NCI-H226 (cell line): Measurements from ENCODE around the gene SUMO2.
"Not testable (repeated sequence)": the region's sequence is repeated elsewhere in the genome, so short reads cannot be mapped to it uniquely, and the experiment has no call there.

ENCODE experiments used
- DNase-seq: peaks from one replicate; pipeline ENCODE4 v3.0.0-alpha.2; 2015

Gene SUMO2

DNA sequence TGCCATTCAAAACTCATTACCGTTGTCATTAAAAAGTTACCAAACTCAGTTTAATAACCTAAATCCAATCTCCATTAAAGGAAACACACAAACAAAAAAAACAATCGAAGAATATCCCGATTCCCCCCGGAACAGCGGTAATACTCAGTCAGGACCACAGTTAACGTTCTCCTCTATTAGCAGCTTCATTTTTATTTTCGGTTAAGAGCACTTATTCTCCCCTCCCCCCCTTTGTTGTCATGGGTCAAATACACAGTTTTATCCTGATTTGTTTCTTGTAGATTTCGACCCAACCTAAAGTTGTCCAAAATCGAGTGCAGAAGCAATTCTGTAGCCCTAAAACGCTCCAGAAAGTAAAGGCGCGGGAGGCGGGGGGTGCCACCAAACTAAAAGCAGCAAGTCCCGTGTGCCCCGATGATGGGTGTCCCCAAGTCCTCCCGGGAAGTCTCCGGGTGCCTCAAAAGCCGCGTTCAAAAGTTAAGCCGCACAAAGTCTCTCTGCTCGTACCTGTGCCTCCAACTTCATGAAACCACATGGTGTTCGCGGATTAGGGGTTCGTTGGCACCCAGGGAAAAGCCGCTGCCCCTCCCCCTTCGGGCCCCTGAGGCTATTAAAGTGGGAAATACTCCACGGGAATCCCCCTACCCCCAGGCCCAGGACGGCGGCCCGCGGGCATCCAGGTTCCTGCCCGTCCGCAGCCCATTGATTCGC, 996 bp downstream of the SUMO2 start:
- DNase-seq: no peak

DNA sequence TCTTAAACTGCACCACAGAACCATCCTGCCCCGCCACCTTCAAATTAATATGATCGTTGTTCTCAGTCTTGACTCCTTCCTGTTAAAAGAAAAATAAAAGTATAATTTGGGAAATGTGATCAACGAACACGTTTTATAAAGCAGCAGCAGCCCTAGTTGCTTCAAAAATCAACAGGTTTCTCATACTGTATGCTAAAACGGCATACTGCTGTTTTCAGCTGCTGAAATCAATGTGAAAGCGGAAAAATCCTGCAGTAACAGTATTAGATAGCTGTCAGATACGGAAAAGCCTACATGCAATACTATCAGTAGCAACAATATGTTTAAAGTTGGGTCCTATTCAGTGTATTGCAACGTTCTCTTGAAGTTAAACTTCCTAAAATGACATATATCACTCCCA, 1.6 kb downstream of the SUMO2 start:
- DNase-seq: no peak

DNA sequence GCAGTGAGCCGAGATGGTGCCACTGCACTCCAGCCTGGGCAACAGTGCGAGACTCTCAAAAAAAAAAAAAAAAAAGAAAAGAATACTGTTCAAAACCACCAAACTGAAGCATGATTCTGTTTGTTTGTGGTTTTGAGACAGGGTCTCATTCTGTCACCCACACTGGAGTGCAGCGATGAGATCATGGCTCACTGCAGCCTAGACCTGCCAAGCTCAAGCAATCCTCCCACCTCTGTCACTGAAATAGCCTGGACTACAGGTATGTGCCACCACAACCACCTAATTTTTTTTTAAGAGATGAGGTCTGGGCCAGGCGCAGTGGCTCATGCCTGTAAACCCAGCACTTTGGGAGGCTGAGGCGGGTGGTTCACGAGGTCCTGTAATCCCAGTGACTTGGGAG, 4.3 kb downstream of the SUMO2 start:
- no peak for DNase-seq

DNA sequence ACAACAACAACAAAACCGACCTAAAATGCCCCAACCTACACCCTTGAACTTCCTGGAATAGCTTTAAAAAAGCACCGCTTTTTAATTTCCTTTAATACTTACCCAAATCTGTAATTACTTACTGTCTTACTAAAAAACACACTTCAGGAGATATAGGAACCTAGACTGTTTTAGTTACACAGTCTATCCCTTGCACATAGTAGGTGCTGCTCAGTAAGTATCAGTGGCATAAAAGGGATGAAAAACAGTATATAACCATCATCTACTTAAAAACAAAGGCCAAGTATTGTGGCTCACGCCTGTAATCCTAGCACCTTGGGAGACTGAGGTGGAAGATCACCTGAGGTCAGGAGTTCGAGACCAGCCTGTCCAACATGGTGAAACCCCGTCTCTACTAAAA, 6.1 kb downstream of the SUMO2 start:
- no peak for DNase-seq

DNA sequence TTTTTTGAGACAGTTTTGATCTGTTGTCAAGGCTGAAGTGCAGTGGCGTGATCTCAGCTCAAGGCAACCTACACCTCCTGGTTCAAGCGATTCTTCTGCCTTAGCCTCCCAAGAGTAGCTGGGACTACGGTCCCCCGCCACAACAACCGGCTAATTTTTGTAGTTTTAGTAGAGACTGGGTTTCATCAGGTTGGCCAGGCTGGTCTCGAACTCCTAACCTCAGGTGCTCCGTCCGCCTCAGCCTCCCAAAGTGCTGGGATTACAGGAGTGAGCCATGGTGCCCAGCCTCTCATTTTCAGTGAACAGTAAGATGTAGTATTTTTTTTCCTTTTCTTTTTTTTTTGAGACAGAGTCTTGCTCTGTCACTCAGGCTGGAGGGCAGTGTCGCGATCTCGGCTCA, 7.8 kb downstream of the SUMO2 start:
- no peak for DNase-seq

DNA sequence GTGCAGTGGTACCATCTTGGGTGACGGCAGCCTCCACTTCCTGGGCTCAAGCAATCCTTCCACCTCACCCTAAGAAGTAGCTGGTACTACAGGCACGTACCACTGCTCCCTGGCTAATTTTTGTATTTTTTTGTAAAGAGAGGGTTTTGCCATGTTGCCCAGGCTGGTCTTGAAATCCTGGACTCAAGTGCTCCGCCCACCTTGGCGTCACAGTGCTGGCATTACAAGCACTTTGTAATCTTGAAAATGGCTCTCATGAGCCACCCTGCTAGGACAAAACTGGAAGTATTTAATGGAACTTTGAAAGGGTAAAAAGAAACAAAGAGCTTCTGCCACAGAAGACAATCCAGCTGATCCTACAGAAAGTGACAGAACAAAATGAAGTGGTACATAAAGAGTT, 9.2 kb downstream of the SUMO2 start:
- DNase-seq: no peak

DNA sequence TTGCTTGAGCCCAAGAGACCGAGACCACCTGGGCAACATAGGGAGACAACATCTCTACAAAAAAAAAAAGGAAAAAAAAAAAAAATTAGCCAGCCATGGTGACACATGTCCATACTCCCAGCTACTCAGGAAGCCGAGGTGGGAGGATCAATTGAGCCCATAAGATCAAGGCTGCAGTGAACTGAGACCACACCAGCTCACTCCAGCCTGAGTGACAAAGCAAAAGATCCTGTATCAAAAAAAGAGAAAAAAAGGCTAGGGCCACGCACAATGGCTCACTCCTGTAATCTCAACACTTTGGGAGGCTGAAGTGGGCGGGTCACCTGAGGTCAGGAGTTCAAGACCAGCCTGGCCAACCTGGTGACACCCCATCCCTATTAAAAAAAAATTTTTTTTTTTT, 13.8 kb downstream of the SUMO2 start:
- DNase-seq: no peak

DNA sequence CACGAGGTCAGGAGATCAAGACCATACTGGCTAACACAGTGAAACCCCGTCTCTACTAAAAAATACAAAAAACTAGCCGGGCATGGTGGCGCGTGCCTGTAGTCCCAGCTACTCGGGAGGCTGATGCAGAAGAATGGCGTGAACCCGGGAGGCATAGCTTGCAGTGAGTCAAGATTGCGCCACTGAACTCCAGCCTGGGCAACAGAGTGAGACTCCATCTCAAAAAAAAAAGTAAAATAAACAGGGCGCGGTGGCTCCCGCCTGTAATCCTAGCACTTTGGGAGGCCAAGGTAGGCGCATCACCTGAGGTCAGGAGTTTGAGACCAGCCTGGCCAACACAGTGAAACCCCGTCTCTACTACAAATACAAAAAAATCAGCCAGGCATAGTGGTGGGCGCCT, 18.2 kb downstream of the SUMO2 start:
- not testable (repeated sequence) for DNase-seq

DNA sequence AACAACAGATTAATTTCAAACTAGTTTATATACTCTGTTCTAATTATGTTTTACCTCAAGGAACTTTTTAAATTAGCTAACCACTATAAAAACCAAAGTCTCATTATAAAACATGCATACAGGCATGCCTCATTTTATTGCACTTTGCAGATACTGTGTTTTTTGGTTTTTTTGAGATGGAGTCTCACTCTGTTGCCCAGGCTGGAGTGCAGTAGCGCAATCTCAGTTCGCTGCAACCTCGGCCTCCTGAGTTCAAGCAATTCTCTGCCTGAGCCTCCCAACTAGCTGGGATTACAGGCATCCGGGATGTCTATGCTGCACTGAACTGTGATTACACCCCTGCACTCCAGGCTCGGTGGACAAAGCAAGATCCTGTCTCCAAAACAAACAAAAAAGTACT, 19.7 kb downstream of the SUMO2 start:
- no peak for DNase-seq

DNA sequence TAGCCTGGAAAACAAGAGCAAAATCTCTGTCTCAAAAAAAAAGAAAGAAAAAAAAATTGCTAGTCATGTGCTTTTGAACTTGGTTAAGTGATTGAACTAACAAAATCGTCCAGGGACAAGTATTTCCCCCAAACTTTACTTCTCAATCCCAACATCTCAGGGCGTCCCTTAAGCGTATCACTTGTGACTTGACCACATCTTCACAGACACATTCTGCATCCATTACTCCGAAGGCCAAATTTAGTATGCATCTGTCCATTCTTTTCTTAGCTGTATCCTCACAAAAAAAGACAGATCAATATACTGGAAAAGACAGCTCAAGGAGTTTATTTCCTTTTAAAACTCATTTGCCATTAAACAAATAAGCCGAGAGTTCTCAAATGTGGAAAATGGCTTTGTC, 22.5 kb downstream of the SUMO2 start:
- no peak for DNase-seq

DNA sequence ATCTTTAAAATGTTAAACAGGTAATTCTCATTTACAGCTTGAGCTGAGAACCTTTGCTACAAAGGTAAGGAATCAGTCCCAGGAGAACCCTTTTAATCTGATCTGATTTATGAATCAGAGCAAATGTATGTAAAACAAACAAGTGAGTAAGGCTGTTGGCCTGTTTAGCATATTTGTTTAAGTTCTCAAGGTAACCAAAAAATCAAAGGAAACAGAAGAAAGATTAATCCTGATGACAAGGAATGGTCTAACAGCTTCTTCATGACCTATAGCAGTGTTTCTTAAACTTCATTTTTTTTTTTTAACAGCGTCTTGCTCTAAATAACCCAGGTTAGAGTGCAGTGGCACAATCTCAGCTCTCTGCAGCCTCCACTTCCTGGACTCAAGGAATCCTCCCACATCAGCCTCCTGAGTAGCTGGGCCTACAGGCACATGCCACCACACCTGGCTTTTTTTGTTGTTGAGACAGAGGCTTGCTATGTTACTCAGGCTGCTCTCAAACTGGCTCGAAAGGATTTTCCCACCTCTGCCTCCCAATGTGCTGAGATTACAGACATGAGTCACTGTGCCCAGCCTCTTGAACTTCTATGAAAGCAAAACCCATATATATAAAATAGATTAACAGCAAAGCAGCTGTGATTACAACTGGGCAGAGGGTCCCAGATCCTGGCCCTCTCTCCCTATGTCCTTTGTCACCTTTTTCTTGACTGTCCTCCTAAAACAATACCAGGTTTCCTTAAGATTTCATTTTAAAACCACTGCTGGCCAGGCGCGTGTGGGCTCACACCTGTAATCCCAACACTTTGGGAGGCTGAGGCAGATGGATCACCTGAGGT, 23.3 kb downstream of the SUMO2 start:
- DNase-seq: peak; percentile 86

DNA sequence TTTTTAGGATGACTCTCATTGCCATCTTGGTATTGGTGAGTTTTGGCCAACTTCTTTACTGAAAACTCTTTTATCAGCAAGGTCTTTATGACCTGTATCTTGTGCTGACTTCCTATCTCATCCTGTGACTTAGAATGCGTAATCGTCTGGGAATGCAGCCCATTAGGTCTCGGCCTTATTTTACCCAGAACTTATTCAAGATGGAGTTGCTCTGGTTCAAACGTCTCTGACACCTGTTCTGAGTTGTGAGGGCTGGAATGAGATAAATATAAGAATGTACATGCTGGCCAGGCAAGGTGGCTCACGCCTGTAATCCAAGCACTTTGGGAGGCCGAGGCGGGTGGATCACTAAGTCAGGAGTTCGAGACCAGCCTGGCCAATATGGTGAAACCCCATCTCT, 24.3 kb downstream of the SUMO2 start:
- DNase-seq: not testable (repeated sequence)

DNA sequence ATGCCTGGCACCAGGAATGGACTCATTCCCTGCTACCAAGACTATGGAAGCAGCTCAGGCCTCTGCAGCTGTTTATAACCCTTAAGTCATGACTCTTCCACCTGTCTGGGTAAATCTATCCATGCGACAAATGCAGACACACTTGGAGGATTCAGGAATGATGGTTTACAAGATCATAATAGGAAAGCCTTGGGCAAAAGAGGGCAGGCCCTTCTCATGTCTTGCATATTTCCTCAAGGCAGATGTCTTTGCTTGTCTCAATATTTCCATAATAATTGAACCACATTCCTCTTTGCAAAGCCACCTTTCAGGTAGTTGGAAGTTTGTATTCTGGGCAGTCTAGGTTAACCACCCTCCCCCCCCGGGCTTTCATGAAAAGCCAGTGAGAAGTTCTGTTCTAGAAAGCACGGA, 27.6 kb downstream of the SUMO2 start:
- no peak for DNase-seq

DNA sequence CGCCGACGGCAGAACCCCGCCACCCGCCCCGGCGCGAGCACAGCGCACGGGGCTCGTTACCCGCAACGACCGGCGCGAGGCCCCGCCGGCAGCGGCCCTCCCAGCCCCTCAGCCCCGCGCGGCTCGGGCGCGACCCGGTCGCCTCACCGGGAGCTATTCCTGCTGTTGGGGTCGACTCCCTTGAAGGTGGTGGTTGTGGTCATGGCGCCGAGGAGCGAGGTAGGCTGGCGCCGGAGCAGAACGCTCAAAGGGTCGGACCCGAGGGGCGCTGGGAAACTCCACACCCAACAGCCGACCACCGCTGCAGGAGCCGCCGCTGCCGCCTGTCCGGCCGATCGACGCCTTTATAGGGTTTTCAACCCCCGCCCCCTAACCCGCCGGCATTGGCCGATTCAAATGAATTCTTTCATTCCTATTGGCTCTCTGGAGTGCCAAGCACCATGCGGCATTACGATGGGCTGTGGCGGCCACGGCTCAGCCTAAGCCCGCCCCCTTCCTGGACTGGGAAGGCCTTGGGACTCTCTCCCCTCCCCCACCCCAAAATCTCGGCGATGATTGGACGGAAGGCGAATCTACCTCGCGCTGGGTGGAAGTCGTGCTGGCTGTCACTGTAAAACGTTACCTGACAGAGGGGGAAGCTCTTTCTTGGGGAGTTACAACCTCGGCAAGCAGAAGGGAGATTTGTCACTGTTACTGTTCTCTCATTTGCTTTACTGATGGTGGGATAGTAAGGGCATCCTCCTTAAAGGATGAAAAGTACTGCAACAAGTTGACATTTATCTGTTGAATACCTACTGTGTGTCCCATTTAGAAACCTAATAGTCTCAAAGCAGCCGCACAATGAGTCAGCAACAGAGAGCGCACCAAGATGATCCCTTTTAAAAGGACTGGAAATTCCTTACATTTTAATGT, 28.3 kb downstream of the SUMO2 start, which contains the start of gene JPT1:
Gene JPT1 (minus strand): TSS at position 318 of the 912 bp plus-strand sequence. CDS start 115 bp downstream, at position 203.
- peak; percentile 98 for DNase-seq

DNA sequence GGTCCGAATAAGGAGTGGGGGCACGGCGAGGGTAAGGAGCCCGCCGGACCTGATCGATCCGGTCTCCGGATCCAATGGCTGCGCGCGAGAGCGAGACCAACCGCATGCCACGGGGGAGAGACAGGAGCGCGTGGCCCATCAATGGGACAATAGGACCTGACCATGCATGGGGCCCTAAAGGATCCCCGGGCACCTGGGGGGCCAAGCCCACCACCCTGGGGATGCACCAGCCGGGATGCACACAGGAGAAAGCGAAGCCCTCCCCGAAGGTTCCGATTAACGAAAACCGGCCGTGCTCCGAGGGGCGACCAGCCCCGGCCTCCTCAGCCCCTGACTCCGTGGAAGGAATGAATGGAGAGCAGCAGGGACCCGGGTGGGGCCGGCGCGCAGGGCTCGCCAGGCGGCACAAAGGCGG, 29.0 kb downstream of the SUMO2 start:
- no peak for DNase-seq

DNA sequence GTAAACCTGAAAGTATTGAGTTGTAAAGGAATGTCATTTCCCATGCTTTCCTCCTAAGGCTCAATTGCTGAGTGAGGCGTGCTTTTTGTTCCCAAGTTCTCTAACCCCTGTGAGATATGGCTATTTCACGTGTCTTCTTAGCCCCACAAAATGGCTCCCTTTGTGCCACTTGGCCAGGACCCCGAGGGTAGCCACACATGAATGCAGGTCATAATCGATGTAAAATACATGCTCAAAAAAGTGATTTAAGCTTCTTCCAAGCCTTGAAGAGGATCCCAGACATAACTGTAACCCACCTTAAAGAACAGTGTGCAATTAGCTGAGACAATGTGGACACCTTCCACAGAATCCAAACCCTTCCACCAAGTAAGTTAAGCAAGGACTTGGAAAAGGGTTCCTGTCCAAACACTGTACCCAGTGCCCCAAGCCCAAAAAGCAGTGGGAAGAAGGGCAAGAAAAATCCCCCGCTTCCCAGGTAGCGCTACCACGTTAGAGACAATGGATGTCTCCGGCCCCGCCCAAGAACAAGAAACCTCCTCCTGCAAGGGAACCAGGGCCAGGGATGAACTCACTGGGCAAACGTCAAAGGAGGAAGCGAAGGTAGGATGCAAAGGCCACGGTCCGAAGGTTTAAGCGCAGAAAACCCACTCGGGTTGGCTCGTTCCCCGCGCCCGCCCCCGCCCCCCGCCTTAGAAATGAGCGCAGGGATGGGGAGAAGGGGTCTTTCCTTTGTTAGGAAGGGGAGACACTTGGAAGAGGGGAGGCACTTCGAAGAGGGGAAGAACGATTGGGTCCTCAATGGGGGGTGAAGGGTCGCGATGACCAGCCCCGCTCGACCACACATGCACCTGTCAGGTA, 29.6 kb downstream of the SUMO2 start:
- peak; percentile 29 for DNase-seq

DNA sequence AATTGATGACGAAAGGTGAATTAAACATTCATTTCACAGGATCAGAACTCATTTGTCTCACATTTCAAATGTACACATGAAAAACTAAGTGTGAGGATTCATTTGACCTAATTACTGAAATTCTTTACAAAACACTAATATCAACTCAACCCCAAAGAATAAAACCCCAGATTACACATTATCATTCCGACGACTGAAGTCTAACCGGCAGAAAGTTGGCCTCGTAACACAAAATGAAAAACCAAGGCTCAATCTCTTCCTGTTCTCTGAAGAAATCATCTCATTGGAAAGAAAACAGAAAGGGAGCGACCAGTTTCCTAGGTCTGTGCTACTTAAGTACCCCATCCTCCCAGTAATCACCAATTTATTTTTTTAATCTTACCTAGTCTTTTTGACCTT, 30.2 kb downstream of the SUMO2 start:
- DNase-seq: no peak

DNA sequence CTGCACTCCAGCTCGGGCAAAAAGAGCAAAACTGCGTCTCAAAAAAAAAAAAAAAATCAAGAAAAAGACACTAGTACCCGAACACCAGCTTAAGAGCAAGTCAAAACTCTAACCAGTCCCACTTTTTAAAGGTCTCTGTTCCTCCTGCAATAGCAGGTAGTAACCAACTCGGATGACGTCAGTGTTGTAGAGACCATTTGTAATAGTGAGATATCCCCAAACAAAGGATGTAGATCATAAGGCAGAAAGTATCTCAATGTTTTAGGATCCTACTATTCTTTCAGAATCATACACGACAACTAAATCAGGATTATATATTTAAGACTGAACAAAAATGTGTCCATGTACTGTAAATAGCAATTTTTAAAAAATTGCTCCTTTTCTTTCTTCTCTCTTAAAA, 30.8 kb downstream of the SUMO2 start:
- DNase-seq: no peak

DNA sequence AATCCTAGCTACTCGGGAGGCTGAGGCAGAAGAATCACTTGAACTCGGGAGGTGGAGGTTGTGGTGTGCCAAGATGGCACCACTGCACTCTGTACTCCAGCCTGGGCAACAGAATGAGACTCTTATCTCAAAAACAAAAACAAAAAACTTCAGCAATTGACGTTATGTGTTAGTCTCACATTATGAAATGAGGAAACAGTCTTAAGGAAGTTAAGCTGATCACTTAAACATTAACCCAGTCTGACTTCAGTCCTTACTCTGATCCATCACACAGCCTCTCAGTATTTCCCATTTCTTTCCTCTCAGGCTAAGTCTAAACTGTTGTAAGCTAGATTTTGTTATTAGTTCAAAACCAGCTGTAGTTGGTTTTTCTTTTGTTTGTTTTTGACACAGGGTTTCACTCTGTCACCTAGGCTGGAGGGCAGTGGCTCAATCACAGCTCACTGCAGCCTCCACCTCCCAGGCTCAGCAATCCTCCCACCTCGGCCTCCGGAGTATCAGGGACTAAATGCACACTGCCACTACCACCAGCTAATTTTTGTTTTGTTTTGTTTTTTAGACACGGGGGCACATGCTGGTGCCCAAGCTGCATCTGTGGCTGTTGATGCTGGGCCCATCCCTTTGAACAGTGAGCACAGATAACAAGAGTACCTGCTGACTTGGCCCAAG, 34.7 kb downstream of the SUMO2 start:
- no peak for DNase-seq

DNA sequence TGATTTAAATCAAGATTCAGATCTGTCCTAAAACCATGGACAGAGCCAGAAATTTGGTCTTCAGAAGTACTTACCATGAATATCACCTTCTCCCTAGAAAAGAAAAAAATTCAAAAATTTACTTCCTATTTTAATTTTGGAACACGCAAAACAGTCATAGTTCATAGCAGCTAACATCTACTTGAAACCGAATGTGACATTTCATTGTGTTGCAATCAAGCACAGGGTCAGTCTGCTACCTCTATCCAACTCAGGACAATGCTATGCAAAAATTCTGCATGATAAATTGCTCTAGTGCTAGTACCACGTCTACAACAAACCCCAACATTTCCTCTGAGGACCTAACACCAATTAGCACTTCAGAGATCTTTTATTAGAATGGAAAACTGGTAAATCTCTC, 36.2 kb downstream of the SUMO2 start:
- DNase-seq: no peak

DNA sequence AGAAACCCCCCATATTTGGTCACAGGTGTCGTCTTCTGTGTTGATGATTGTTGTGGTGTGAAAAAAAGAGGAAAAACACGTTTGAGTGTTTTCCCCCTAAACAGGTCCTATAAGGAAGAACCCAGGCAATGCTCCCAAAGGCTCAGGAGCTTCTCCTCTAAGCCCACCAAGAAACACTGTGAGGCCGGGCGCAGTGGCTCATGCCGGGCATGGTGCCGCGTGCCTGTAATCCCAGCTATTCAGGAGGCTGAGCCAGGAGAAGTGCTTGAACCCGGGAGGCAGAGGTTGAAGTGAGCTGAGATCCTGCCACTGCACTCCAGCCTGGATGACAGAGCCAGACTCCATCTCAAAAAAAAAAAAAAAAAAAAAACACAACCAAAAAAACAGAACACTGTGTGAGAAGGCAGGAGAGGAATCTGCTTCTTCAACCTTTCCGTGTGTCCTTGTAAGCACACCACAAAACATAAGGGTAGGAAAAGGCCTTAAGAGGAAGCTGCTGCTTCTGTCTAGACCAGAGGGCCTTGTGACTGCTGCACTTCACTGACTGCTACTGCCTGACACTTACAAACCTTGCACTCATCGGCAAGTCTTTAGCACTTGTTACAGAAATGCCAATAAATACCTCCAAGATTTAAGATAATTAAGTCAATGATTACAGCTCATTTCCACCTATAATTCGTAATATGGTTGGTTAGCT, 37.8 kb downstream of the SUMO2 start:
- no peak for DNase-seq
